Kidney glomerular epithelial cell (primary cell): ENCODE measurements around the gene HERPUD2.
A peak's percentile ranks its signal among the peaks of the same experiment; 100 is the strongest.

Experiments used
- DNase-seq: peaks from one replicate; lab custom pipeline; 2025; lab: John Stamatoyannopoulos, UW

Gene HERPUD2

GRCh38 chr7:35694784-35695472, at the start of gene HERPUD2:
Gene HERPUD2, minus strand, starts transcription at chr7:35695135. Its CDS starts 805 bp downstream, at chr7:35694330.
- peak; percentile 94 for DNase-seq

DNA sequence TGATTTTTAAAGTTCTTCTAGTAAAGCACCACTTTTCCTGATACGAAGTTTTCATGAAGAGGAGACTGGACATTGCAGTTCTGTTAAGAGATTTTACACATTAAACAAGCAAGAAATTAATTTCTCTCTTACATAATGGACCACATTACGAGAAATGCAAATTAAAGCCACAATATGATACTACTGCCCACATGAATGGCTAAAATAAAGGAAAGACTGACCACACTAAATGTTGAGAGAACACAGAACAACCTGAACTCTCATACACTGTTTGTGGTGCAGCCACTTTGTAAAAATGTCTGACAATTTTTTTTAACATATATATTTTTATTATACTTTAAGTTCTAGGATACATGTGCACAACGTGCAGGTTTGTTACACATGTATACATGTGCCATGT, 44.0 kb upstream of the HERPUD2 start:
- DNase-seq, result no peak

- no peak for DNase-seq
Observed at GRCh38 chr7:35736725-35737124, 41.8 kb upstream of the HERPUD2 start.

DNA sequence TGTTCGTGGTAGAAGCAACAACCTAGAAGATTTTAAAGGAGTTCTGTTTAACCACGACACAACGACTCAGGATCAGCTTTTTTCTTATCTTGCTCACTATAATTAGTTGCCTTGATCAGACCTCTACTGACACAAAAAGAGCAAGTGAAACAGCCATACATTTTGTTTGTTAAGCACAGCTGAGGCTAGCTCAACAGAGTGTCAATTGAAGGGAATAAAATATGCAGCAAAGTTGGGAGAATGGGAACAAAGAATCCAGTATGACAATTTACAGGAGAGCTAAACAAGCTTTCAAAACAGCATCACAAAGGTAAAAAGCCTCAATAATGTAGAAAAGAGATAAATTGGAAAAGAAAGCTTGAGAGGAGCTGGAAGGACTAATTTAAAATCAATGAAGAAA, 40.5 kb upstream of the HERPUD2 start:
- no peak for DNase-seq

GRCh38 chr7:35734001-35734483, 39.1 kb upstream of the HERPUD2 start:
- DNase-seq, result no peak

GRCh38 chr7:35731349-35731748, 36.4 kb upstream of the HERPUD2 start:
- no peak for DNase-seq

GRCh38 chr7:35729061-35729783, 34.3 kb upstream of the HERPUD2 start:
- DNase-seq, result no peak

DNA sequence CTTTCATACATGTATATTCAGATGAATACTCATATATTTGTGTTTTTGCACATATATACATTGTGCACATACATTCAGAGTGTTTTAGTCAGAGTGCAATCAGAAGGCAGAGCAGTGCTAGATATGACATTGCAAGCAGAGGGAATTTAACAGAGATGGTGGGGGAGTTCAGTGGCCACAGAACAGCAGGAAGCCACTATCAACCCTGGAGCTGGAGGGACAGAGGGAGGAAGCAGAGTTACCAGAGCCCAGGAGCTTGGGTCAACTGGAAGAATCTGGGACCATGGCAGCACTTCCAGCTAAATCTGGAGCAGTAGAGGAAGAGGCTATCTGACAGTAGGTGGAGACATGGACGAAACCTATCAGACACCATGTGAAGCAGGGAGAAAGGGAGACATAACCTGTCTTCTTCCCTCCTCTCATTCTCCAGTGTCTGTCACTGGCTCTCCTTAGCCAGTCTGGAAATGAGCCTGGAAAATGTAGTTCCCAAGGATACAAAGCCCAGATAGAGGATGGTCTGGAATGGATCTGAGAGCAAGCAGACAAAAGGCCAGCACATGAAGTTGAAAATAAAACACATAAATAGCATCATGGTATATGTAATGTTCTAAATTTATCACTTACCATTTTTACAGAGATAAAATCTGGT, 33.6 kb upstream of the HERPUD2 start:
- DNase-seq, result no peak

DNA sequence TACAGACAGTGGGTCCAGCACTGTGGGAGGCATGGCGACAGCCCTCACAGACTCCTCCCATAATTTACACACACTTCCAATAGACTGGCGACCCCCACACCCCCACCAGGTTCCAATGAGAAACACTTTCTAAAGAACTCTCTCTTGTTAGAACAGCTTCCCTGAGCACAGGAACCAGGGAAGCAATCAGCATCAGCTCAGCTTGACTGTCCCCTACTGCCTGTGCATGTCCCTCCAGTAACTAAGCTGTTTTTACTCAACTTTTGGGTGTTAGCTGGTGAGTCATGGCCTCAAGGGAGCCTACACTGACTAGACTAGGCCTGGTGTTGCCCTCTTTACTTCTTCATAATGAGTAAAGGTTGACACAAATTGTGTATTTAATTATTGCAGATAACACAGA, 32.6 kb upstream of the HERPUD2 start:
- DNase-seq, result no peak

GRCh38 chr7:35726654-35727053, 31.7 kb upstream of the HERPUD2 start:
- DNase-seq, result no peak

- DNase-seq, result no peak
Observed at GRCh38 chr7:35725280-35725680, 30.3 kb upstream of the HERPUD2 start.

GRCh38 chr7:35723011-35723410, 28.1 kb upstream of the HERPUD2 start:
- DNase-seq, result no peak

DNA sequence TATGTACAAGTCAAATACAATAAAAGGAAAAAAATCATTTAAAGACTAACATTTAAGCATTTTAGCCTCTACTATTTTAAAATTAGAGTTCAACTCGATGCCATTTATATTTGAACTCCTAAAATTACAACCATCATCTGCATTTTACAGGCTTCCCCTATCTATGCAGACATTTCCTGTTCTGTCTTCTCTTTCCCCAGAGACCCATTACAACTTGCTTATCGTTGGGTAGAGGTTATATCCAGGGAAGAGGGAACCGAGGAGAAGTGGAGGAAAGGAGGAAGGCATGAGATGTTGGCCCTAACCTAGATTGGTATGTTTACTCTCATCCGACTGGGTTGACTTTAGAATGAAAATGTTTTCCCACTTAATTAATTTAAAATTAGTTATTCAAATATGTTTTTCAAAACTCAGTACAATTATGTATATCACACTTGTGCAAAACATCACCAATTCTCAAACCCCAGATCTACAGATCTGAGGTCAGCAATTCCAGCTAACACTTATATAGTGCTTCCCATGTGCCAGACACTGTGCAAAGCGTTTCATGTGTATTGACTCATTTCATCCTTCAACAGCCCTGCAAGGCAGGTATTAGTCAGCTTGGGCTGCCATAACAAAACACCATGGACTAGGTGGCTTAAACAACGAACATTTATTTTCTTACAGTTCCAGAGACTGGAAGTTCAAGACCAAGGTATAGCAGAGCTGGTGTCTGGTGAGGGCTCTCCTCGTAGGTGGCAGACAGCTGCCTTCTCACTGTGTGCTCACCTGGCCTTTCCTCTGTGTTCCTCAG, 27.3 kb upstream of the HERPUD2 start:
- DNase-seq, result no peak

GRCh38 chr7:35721288-35721687, 26.4 kb upstream of the HERPUD2 start:
- DNase-seq, result no peak

DNA sequence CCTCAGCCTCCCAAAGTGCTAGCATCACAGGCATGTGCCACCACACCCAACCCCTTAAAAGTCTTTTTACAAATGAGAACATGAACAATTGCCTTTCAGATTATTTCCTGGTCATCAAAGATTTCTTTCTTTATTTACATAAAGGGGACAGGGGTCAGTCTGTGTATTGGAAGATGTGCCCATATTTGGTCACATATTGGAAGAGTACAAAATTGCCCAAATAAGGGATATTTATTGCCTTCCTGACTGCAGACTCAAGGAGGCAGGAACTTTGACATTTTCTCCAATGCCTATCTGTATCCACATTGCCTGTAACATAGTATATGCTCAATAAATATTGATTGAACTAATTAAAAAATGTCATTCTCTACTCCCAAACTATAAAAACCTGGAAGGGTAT, 25.9 kb upstream of the HERPUD2 start:
- DNase-seq, result no peak

GRCh38 chr7:35720032-35720431, 25.1 kb upstream of the HERPUD2 start:
- DNase-seq, result no peak

GRCh38 chr7:35718047-35718446, 23.1 kb upstream of the HERPUD2 start:
- DNase-seq, result no peak

DNA sequence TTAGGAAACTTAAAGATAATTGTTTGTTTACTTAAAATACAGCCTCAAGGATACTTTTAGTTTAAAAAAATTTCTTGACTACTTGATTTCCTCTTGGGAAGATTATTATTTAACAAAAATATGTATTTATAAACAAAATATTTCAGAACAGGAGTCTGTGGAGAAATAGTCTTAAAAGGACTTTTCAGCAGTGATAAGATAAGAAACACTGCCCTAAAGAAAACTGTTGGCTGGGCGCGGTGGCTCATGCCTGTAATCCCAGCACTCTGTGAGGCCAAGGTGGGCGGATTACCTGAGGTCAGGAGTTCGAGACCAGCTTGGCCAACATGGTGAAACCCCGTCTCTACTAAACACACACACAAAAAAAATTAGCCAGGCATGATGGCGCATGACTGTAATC, 22.6 kb upstream of the HERPUD2 start:
- no peak for DNase-seq

DNA sequence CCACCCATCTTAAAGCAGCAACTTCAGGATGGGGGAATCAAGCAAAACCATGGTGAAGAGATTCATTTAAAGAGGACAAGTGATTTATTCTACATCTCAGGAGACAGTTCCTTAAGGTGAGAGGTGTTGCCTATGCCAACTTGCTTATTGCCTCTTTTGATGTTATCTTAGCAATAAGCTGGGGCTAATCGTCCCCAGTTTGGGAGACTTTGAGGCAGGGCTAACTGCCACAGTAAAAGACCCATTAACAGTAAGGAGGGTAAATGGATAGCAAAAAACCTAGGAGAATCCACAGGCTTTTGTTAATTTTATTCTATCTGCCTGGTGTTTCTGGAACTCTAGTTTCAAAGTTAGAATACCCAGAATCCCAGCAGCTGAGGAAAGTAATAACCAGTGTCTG, 22.1 kb upstream of the HERPUD2 start:
- no peak for DNase-seq

DNA sequence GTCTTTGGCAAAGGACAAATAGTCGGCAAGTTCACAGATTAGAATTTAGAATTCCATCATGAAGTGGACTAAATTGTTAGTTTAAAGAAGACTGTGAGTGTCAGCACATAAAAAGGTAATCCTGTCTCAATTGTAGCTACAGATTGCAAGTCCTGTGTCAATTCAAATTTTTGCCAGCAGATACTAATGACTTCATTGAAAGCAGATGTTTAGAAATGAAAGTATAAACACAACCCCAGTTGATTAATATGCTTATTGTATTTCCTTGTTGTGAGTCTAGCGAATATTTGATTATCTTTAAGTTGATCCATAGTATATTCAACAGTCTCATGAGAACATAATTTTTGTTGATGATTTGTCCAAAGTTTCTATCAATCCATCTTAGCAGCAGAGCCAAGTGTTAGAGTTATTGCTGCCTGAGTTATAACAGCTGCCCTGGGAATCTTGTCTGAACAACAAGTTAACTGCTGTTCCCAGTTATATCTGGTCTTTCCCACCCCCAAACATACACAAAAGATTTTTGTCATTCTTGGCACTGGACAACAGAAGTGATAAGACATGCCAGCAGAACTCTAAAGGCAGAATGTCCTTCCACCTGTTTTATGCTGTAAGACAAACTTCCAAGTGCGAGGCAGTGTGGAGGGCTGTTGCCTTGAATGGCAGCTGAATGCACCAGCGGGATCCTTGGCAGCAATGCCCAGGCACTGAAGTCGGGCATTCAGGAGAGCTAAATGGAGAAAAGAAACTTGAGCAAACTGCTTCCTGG, 21.3 kb upstream of the HERPUD2 start:
- no peak for DNase-seq

DNA sequence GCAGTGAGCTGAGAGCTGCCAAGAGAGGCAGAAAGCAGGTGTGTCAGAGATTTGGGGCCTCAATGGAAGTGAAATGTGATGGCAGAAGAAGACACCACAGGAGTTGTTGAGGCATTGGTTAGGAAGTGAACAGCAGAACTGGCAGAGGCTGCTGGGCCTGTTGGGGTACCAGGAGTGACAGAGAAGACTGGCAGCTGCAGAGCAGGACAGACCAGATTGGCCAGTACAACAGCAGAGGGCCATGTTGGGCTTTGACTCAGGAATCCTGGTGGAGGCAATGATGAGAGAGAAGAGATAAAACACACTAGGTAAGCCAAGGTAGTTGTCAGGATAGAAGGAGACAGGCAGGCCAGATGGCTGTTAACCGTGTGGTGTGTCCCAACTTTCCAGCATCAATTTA, 19.9 kb upstream of the HERPUD2 start:
- DNase-seq, result no peak

DNA sequence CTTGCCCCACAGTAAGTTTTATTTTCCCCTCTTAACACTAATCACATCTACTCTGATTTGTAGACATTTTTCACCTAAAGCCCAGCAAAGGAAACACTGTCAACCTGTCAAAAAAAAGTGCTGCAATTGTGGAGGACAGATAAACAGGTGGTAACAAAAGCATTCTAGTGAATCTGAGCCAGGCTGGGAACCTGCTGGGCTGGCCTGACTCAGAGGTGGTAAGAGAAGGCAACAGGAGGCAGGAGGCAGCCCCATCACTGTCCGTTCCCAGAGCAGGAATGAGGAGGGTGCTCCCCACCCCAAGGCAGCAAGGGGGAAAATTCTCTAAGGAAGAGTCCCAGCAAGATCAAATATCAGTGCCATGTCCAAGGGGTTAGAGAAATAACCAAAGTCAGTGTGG, 19.5 kb upstream of the HERPUD2 start:
- DNase-seq, result no peak
